H1 (cell line): Measurements from ENCODE around the gene EPHA4.

Experiments used
- BRCA1 ChIP-seq: IDR thresholded peaks from 2 replicates; pipeline ENCODE4 v1.6.1; 2012; ENCODE audit warnings: low read depth, low read length, improper control_type of control experiment
- CEBPB ChIP-seq: IDR thresholded peaks from 2 replicates; pipeline ENCODE4 v1.6.1; 2012; ENCODE audit warnings: low read depth, low read length
- CTCF ChIP-seq, 3 experiments: IDR thresholded peaks; 1 replicate in 2 of 3; 2 replicates in 1 of 3; pipeline versions ENCODE4 v1.5.1 to v1.6.1; 2011; ENCODE audit warnings: low read length in 3 of 3, mild to moderate bottlenecking in 3 of 3, inconsistent platforms in 2 of 3, low read depth in 1 of 3, moderate library complexity in 1 of 3; ENCODE audit not compliant: insufficient read depth in 1 of 3; ENCODE audit errors: control extremely low read depth in 1 of 3
- EP300 ChIP-seq, 2 experiments: IDR thresholded peaks; 1 replicate in 1 of 2; 2 replicates in 1 of 2; pipeline ENCODE4 v1.6.1; 2011 to 2012; ENCODE audit warnings: low read depth in 2 of 2, low read length in 2 of 2, mild to moderate bottlenecking in 2 of 2, borderline replicate concordance in 1 of 2, inconsistent platforms in 1 of 2, moderate library complexity in 1 of 2
- EZH2 ChIP-seq: fragments of 200-600 bp; sonication (generic); IDR thresholded peaks from 2 replicates; pipeline ENCODE4 v1.7.1; 2012; ENCODE audit warnings: low read depth, mild to moderate bottlenecking, moderate library complexity, low read length, inconsistent platforms; ENCODE audit not compliant: severe bottlenecking
- POLR2AphosphoS5 ChIP-seq: IDR thresholded peaks from 2 replicates; pipeline ENCODE4 v1.6.1; 2011; ENCODE audit warnings: low read depth, low read length
- RAD21 ChIP-seq, 2 experiments: IDR thresholded peaks in 1 of 2; conservative IDR thresholded peaks in 1 of 2; 2 replicates each; pipeline ENCODE4 v1.6.1; 2011; ENCODE audit warnings: low read depth in 2 of 2, low read length in 2 of 2, improper control_type of control experiment in 1 of 2, inconsistent platforms in 1 of 2, mild to moderate bottlenecking in 1 of 2, moderate library complexity in 1 of 2
- SIRT6 ChIP-seq: IDR thresholded peaks from one replicate; pipeline ENCODE4 v1.7.1; 2012; ENCODE audit warnings: low read length, inconsistent platforms
- SUZ12 ChIP-seq: fragments of 200-600 bp; sonication (generic); IDR thresholded peaks from 2 replicates; pipeline ENCODE4 v1.6.1; 2012; ENCODE audit warnings: mild to moderate bottlenecking, inconsistent platforms, low read length, moderate library complexity, mixed read lengths
- TBP ChIP-seq: IDR thresholded peaks from 2 replicates; pipeline ENCODE4 v1.6.1; 2011; ENCODE audit warnings: low read depth, low read length, improper control_type of control experiment
- TF ChIP-seq, protein P1 (sequence below): IDR thresholded peaks from 2 replicates; pipeline ENCODE4 v1.6.1; 2011; ENCODE audit warnings: low read length, improper control_type of control experiment
- TF ChIP-seq, protein P2 (sequence below): IDR thresholded peaks from 2 replicates; pipeline ENCODE4 v1.6.1; 2012; ENCODE audit warnings: low read length, inconsistent platforms

DNA sequence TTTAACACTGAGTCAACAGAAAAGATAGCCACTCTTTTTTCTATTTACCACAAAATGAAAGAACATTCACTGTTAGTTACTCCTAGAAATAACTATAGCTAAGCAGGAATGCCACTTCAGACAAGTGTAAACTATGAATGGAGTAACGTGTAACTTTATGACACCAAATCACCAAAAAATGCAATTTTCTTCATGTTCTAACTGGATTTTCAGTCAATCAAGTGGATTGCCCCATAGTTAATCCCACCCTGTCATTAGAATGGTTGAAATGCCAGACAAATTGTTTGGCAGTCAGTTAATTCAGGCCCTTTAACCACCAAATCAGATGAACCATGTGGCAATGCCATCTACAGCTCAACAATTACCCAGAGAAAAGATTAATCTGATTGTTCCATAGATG, 9.9 kb downstream of the EPHA4 start:
- TF ChIP-seq CTCF (IDR thresholded peaks at IDR 0.05; ENCODE audit: control extremely low read depth in 1 of 3, insufficient read depth in 1 of 3, low read depth in 1 of 3, low read length in 3 of 3) (no peak), SIRT6 (no peak), CEBPB (no peak), TBP (no peak), POLR2AphosphoS5 (no peak), BRCA1 (no peak), RAD21 (IDR thresholded peaks at IDR 0.05 in 1 of 2, conservative IDR thresholded peaks at IDR 0.05 in 1 of 2; ENCODE audit: low read depth in 2 of 2, low read length in 2 of 2) (no peak), EZH2 (no peak), SUZ12 (no peak), EP300 (IDR thresholded peaks at IDR 0.05; ENCODE audit: borderline replicate concordance in 1 of 2, low read depth in 2 of 2, low read length in 2 of 2) (no peak)
- TF ChIP-seq, protein P1, sequence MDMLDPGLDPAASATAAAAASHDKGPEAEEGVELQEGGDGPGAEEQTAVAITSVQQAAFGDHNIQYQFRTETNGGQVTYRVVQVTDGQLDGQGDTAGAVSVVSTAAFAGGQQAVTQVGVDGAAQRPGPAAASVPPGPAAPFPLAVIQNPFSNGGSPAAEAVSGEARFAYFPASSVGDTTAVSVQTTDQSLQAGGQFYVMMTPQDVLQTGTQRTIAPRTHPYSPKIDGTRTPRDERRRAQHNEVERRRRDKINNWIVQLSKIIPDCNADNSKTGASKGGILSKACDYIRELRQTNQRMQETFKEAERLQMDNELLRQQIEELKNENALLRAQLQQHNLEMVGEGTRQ, result no peak
- TF ChIP-seq, protein P2, sequence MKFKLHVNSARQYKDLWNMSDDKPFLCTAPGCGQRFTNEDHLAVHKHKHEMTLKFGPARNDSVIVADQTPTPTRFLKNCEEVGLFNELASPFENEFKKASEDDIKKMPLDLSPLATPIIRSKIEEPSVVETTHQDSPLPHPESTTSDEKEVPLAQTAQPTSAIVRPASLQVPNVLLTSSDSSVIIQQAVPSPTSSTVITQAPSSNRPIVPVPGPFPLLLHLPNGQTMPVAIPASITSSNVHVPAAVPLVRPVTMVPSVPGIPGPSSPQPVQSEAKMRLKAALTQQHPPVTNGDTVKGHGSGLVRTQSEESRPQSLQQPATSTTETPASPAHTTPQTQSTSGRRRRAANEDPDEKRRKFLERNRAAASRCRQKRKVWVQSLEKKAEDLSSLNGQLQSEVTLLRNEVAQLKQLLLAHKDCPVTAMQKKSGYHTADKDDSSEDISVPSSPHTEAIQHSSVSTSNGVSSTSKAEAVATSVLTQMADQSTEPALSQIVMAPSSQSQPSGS, result no peak
